ENCODE data around the gene MEF2D.

Gene MEF2D

DNA sequence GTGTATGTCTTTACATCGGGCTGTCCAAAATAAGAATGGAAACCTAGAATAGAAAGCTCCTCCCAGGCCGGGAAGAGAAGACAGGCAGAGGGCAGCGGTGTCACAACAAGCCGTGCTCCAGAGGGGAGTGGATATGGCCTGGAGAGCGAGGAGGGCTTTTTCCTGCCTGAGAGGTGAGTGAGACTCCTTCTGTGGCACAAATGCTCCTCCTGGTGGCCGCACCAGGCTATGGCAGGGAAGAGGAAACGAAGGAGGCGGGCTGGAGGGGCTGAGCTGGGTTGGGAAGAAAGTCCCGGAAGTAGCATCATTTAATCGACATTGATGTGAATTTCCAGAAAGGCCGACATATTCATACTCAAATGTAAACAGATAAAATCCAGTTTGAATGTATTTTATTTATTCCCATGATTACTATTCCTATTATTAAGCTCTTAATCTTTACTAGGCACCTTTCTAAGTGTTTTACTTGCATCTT, 54.7 kb downstream of the MEF2D start:
- H3K27me3 Mint-ChIP-seq: peaks cover 48% of the 10 kb centered on the region
- peaks cover 30% of the 10 kb centered on the region for H3K4me1 Mint-ChIP-seq (ENCODE audit: low read depth)
- H3K36me3 Mint-ChIP-seq (ENCODE audit: low read depth): no peaks in the 10 kb centered on the region
- H3K4me3 Mint-ChIP-seq: no peak overlapping the region
- peak overlapping the region; percentile 7 for H3K27ac Mint-ChIP-seq
- no peaks in the 10 kb centered on the region for H3K9me3 Mint-ChIP-seq

DNA sequence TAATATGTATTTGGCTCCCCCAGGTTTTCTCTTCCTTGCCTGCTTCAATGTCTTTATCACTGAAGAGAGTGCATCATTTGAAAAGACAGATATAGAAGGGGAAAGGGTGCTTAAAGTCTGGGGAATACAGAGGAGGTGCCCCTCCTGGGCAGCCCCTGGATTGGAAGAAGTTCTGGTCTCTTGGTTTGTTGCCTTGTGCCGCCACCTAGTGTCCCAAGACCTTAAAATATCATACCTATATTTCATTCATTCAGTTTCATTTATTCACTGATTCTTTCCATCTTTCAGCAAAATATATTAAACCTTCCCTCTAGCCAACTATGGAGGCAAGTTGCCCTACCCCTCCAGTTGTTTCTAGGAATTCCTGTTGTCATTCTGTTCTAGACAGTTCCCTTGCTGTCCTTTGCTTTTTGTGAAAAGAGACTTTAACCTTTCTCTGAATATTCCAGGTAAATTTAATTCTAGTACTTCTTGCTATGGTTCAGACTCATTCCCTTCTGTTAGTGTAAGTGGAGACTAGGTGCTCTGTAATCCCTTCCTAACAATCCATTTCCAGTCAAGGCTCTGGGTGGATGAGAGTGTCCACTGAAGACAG, 56.1 kb downstream of the MEF2D start:
- Mint-ChIP-seq H3K4me1 (ENCODE audit: low read depth) (peaks cover 40% of the 10 kb centered on the region), H3K27me3 (peaks cover 61% of the 10 kb centered on the region), H3K9me3 (no peaks in the 10 kb centered on the region), H3K27ac (no peak overlapping the region), H3K4me3 (no peak overlapping the region), H3K36me3 (ENCODE audit: low read depth) (no peaks in the 10 kb centered on the region)

DNA sequence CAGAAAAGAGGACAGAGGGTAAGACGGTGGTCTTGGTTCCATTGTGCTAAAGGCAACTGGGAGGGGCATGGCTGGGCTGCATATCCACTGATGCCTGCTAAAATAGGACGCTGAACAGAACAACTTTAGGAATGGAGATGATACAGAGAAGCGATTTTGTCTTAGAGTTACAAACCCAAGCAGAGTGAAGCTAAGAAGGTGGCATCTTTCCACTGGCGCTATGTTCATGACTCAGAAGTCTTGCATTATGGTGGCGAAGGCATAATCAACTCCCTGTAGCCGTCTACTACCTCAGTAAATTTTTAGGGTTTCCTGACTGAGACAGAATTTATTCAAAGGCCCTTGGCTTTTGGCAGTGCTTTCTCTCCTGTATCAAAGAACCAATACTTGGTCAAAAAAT, 57.3 kb downstream of the MEF2D start:
- no peaks in the 10 kb centered on the region for H3K9me3 Mint-ChIP-seq
- no peak overlapping the region for H3K27ac Mint-ChIP-seq
- H3K4me1 Mint-ChIP-seq (ENCODE audit: low read depth): peaks cover 49% of the 10 kb centered on the region
- no peak overlapping the region for H3K4me3 Mint-ChIP-seq
- H3K27me3 Mint-ChIP-seq: peaks cover 65% of the 10 kb centered on the region
- H3K36me3 Mint-ChIP-seq (ENCODE audit: low read depth): no peaks in the 10 kb centered on the region

DNA sequence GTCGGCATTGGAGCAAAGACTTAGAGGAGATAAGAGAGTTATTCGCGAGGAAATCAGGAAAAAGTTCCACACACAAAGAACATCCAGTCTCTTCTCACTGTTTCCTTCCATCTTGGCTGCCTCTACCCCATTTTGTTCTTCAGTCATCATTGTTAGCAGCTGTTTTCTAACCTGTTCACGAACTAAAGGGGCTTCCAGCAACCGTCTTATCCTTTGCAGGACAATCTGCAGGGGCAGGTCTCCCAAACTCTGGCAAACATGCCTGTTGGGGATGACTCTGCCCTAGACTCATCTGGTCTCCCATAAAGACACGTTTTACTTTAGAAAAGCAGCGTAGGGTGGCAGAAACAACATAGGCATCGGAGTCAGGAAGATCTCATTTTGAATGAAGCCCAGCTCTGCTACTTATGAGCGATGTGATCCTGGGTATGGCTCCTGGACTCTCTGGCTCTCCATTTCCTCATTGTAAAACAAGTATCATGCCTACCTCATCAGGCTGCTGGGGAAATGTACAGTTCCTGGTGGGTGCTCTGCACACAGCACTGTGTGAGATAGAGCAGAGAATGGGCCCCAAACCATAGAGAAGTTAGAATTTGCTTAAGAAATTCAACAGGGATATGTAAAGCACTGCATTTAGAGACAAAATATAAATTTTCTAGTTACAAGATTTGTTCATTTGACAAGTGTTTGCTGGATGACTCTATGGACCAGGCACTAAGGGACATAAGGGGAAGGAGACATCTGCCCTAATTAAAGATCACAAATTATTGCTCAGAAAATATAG, 59.7 kb downstream of the MEF2D start:
- H3K27ac Mint-ChIP-seq: no peak overlapping the region
- no peaks in the 10 kb centered on the region for H3K9me3 Mint-ChIP-seq
- H3K4me1 Mint-ChIP-seq (ENCODE audit: low read depth): peaks cover 50% of the 10 kb centered on the region
- H3K4me3 Mint-ChIP-seq: no peak overlapping the region
- H3K27me3 Mint-ChIP-seq: peaks cover 78% of the 10 kb centered on the region
- no peaks in the 10 kb centered on the region for H3K36me3 Mint-ChIP-seq (ENCODE audit: low read depth)

DNA sequence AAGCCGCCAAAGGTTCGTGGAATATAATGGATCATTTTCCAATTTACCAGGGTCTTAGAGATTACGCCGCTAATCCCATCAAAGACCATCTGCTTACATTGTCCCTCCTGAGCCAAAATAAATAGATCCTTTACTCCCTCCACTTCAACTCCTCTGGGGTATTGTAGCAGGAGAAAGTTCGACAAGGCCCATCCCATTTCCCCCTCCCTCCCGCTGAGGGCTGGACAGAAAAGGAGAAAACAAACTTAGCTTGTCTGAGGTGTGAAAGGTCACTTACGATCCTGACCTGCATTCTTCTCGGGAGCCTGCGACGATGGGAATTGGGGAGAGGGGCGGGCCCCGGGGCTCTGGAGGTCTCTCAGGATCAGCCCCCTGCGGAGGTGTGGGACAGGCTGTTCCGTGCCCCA, 60.8 kb downstream of the MEF2D start:
- Mint-ChIP-seq H3K27ac (no peak overlapping the region), H3K9me3 (no peaks in the 10 kb centered on the region), H3K36me3 (ENCODE audit: low read depth) (no peaks in the 10 kb centered on the region), H3K27me3 (peaks cover 84% of the 10 kb centered on the region), H3K4me3 (no peak overlapping the region), H3K4me1 (ENCODE audit: low read depth) (peaks cover 50% of the 10 kb centered on the region)

DNA sequence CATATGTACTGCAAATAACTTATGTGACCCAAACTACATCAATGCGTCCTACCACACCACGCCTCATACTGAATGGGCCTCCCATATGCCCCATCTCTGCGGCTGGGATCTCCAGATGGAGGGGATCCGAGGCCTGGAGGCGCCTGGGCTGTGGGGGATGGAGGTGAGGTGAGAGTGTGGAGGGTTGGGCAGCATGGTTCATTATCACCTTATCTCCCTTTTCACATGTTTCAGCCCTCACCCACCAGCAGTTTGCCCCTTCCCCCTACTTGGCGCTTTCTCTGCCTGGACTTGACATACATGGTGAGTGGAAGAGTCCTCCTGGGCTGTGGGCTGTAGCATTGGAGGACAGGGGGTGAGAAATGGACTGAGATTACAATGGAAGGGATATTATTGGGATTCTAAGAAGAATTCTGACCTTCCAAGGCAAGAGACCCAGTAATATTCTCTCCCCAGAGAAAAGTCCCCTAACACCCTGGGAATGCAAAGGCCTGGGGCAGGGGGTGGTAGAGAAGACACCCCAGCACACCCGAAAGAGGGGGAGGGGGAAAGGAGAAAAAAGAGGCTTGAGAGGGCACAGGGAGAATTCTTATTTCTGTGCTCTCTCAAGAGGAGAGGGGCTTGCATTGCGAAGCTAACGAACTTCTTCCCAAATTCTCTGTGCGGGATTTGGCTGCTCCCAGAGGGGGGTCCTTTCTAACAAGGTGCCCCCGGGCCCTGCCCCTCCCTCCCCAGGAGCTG, 61.4 kb downstream of the MEF2D start:
- H3K36me3 Mint-ChIP-seq (ENCODE audit: low read depth): no peaks in the 10 kb centered on the region
- H3K4me3 Mint-ChIP-seq: peak overlapping the region; percentile 34
- peaks cover 47% of the 10 kb centered on the region for H3K4me1 Mint-ChIP-seq (ENCODE audit: low read depth)
- H3K27ac Mint-ChIP-seq: peak overlapping the region; percentile 47
- peaks cover 84% of the 10 kb centered on the region for H3K27me3 Mint-ChIP-seq
- H3K9me3 Mint-ChIP-seq: no peaks in the 10 kb centered on the region

DNA sequence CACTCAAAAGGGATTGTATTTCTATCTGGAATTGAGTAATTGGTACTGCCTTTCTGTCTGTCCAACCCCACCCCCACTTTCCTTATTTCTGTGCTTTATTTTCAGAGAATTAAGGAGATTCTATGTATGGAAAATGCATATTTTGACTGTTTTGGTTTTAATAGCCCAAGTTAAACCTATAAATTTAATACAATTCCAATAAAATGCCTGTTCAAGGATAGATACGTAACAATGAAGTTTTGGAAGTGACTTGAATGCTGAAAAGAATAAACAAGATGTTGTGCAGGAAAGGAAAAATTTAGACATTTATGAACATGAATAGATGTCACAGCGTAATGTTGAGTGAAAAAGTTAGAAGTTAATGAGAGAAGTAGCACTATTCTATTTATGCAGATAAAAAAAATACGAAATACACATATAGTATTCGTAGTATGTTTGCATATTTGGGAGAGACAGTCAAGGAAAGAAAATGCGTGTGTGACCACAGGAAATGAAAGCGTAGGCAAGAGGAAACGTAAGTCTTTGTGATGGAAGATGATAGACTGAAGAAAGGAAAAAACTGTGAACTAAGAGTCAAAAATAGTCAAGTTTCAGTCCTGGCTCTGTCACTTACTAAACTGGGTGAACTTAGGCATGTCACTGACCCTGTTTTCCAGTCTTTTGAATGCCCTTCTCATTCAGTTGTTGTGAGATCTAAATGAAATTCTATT, 62.1 kb downstream of the MEF2D start:
- H3K4me3 Mint-ChIP-seq: peak overlapping the region; percentile 9
- H3K9me3 Mint-ChIP-seq: no peaks in the 10 kb centered on the region
- peaks cover 86% of the 10 kb centered on the region for H3K27me3 Mint-ChIP-seq
- no peaks in the 10 kb centered on the region for H3K36me3 Mint-ChIP-seq (ENCODE audit: low read depth)
- H3K27ac Mint-ChIP-seq: no peak overlapping the region
- H3K4me1 Mint-ChIP-seq (ENCODE audit: low read depth): peaks cover 52% of the 10 kb centered on the region

DNA sequence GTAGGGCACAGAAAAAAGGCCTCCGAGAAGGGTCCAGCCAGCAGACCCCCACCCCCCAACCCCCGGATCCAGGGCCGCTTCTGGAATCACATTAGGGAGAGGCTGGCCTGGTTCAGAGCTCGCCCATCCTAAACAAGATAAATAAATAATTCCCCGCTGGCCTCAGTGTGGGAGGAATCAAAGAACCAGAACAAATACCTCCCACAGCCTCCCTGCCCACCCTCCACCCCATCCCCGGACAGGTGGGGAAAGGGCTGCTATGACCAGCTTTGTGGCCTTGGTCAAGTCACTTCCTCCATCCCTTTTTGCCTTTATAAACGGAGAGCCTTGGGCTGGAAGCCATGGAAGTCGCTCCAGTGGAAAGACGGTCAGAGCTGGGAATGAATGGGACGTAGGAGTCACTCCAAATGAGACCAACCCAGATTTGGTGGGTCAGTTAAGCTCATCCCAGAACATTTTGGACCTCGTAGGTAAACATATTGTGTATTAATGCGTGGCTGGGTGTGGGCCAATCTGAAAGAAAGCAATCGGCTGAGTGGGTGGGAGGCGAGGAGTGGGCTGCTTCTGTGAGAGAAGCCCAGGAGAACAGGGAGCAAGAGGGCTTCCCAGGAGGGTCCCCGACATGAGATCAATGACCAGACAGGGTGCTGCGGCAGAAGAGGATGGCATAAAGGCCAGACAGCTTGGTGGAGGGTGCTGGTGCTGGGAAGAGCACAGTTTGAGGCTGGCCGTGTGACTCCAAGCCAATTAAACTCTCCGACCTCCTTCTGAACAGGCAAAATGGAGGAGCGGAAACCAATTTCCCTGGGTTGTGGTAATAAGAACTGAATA, 63.3 kb downstream of the MEF2D start:
- peaks cover 87% of the 10 kb centered on the region for H3K27me3 Mint-ChIP-seq
- no peaks in the 10 kb centered on the region for H3K36me3 Mint-ChIP-seq (ENCODE audit: low read depth)
- peaks cover 57% of the 10 kb centered on the region for H3K4me1 Mint-ChIP-seq (ENCODE audit: low read depth)
- no peak overlapping the region for H3K4me3 Mint-ChIP-seq
- H3K27ac Mint-ChIP-seq: no peak overlapping the region
- H3K9me3 Mint-ChIP-seq: no peaks in the 10 kb centered on the region

DNA sequence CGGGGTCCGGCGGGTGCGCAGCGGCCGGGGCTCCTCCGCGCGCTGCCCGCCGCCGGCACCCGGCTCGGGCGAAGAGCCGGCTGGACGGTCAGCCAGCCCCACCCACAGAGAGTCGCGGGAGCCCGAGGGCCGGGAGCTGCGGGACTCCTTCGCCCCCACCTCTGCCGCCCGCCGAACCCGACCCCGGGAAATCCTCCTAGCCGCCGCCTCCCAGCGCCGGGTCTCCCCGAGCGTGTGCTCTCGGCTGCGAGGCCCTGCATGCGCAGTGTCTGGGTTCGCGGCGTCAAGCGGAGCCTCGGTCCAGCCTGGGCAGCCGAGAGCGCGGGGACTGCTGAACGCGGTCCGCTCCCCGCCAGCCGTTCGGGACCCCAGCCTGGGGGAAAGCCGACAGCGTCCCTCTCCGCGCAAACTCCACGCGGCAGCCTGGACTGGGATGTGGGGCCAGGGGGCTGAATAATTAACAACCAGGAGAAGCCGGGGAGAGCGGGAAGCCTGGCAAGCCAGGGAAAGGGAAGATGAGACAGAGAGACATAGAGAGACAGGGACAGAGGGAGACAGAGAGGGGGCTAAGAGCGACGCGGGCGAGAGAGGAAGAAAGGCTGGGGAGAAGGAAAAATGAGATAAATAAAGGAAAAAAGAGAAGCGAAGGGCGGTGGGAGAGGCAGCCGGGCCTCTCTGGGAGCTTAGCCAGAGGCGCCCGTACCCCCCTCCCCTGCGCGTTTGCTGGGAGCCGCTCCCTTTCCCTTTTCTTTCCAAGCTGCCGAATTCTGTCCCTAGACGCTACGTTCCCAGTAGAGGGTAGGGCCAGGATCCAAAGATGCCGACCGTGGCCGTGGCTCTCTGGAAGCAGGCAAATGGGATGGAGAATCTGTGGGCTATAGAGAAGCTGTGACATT, 64.2 kb downstream of the MEF2D start:
- H3K9me3 Mint-ChIP-seq: no peaks in the 10 kb centered on the region
- peaks cover 87% of the 10 kb centered on the region for H3K27me3 Mint-ChIP-seq
- no peak overlapping the region for H3K4me3 Mint-ChIP-seq
- no peaks in the 10 kb centered on the region for H3K36me3 Mint-ChIP-seq (ENCODE audit: low read depth)
- no peak overlapping the region for H3K27ac Mint-ChIP-seq
- peaks cover 57% of the 10 kb centered on the region for H3K4me1 Mint-ChIP-seq (ENCODE audit: low read depth)

DNA sequence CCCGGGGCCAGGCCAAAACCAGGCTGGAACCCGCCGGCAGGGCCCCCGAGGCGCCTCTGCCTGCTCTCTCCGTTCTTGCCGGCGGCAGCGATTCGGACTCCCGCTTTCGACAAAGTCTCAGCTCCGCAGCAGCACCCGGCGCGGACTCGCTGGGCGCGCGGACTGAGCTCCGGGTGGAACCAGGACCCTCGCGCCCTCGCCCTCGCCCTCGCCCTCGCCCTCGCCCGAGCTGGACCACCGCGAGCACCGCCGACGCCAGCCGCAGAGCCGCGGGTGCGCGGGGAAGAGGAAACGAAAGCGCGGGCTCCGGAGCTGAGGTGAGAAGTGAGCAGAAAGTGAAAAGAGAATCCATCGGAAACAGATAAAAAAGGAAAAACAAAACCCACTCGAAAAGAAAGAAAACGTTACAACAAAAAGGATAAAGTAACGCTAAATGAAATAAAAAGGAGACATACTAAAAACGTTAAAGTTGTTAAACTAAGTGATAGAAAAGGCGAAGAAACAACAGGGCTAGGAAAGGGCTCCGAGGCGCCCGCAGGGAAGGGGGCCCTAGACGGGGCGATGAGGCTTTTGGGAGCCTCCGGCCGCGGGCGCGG, 64.9 kb downstream of the MEF2D start:
- Mint-ChIP-seq H3K9me3 (no peaks in the 10 kb centered on the region), H3K4me1 (ENCODE audit: low read depth) (peaks cover 57% of the 10 kb centered on the region), H3K27ac (peak overlapping the region; percentile 59), H3K27me3 (peaks cover 84% of the 10 kb centered on the region), H3K4me3 (peak overlapping the region; percentile 84), H3K36me3 (ENCODE audit: low read depth) (no peaks in the 10 kb centered on the region)

DNA sequence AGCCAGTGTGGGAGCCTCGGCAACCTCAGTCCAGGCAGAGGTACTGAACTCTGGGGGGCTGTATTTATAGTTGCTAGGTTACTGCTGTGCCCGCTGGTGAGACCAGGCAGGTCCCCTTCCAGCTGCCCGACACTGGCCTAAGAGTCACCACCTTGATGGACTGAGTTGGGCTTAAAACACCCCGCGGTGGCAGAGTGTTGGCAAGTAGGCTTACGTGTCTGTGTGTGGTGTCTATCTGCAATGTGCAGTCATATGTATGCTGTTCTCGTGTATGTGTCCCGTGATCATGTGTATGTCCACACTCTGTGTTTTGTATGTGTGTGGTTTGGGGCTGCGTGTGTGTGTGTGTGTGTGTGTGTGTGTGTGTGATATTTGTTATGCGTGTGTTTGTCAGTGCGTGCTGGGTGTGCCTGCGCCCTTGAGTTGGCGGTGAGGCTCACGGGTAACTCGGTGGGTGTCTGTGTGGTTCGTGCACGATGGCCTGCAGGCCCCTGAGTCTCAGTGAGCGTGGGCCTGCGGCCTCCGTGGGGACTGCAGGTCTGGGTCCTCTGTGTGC, 65.5 kb downstream of the MEF2D start:
- Mint-ChIP-seq H3K27ac (peak overlapping the region; percentile 10), H3K4me1 (ENCODE audit: low read depth) (peaks cover 53% of the 10 kb centered on the region)

DNA sequence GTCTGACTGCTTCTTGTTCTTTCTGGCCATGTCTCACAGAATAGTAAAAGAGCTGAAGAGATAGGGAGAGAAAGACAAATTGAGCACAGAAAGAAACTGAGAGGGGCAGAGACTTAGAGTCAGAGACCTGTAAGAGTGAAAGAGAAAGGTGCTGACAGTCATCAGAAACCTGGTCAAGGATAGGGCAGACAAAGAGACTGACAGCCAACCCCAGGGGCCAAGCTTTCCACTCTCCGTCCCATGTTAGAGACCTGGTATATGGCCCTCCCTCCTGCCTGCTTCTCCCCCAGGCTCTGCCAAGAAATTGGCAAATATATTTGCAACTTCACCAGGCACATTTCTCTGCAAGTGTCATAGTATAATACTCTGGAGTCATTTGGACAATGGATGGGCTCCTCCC, 67.0 kb downstream of the MEF2D start:
- H3K4me3 Mint-ChIP-seq: no peak overlapping the region
- H3K27ac Mint-ChIP-seq: no peak overlapping the region
- peaks cover 46% of the 10 kb centered on the region for H3K4me1 Mint-ChIP-seq (ENCODE audit: low read depth)
- no peaks in the 10 kb centered on the region for H3K9me3 Mint-ChIP-seq
- H3K36me3 Mint-ChIP-seq (ENCODE audit: low read depth): no peaks in the 10 kb centered on the region
- H3K27me3 Mint-ChIP-seq: peaks cover 89% of the 10 kb centered on the region

More for the DNA sequence above, 65.5 kb downstream of the MEF2D start:
- no peaks in the 10 kb centered on the region for H3K9me3 Mint-ChIP-seq
- no peaks in the 10 kb centered on the region for H3K36me3 Mint-ChIP-seq (ENCODE audit: low read depth)
- peaks cover 84% of the 10 kb centered on the region for H3K27me3 Mint-ChIP-seq
- peak overlapping the region; percentile 40 for H3K4me3 Mint-ChIP-seq

DNA sequence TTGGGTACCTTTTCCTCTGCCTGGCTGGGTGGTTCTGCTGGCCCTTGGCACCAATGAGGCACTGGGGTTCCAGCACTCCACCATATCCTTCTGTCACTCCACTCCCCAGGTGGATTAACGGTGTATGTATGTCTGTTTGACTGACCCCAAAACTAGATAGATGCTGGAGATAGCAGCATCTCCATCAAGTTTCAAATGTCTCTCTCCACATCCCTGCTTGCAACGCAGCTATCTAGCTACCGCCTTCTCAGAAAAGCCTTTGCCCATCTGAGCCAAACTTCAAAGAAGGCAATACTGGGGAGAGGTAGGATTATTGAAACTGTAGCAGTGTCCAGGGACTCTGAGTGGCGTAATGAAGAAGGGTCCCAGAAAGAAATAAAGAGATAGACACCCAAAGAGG, 67.5 kb downstream of the MEF2D start:
- H3K36me3 Mint-ChIP-seq (ENCODE audit: low read depth): no peaks in the 10 kb centered on the region
- H3K4me3 Mint-ChIP-seq: no peak overlapping the region
- H3K4me1 Mint-ChIP-seq (ENCODE audit: low read depth): peaks cover 41% of the 10 kb centered on the region
- no peaks in the 10 kb centered on the region for H3K9me3 Mint-ChIP-seq
- peaks cover 90% of the 10 kb centered on the region for H3K27me3 Mint-ChIP-seq
- H3K27ac Mint-ChIP-seq: no peak overlapping the region
